Osteoblast (primary cell): ENCODE data around the gene LYRM7. TPM values are rescaled to one million over a fixed set of nuclear protein-coding genes. Genes with fewer than 3 reads are reported as not detected.

Source experiments
- DNase-seq: peaks from one replicate; pipeline ENCODE4 v3.0.0; 2011; ENCODE audit warnings: low spot score, mixed read lengths; ENCODE audit not compliant: insufficient read length; ENCODE audit errors: missing footprints
- H2AFZ ChIP-seq: 2 replicates; pipeline ENCODE4 v1.6.0; 2011; ENCODE audit warnings: mild to moderate bottlenecking, low read length
- H3K27ac ChIP-seq: 2 replicates; pipeline ENCODE4 v1.5.1; 2011; ENCODE audit warnings: mild to moderate bottlenecking, low read depth, low read length, moderate library complexity
- H3K27me3 ChIP-seq: 2 replicates; pipeline ENCODE4 v1.6.0; 2012; ENCODE audit warnings: mild to moderate bottlenecking, control low read depth, inconsistent platforms, low read length, moderate library complexity; ENCODE audit not compliant: insufficient read depth
- H3K36me3 ChIP-seq: 2 replicates; pipeline ENCODE4 v1.5.1; 2011; ENCODE audit warnings: mild to moderate bottlenecking, low read length, control low read depth, moderate library complexity; ENCODE audit not compliant: insufficient read depth
- H3K4me1 ChIP-seq: 2 replicates; pipeline ENCODE4 v1.5.1; 2011; ENCODE audit warnings: mild to moderate bottlenecking, low read length, control low read depth, moderate library complexity; ENCODE audit not compliant: insufficient read depth
- H3K4me2 ChIP-seq: 2 replicates; pipeline ENCODE4 v1.6.0; 2011; ENCODE audit warnings: mild to moderate bottlenecking, low read length; ENCODE audit not compliant: insufficient read depth
- H3K4me3 ChIP-seq: fragments of 200-600 bp; sonication (generic); 3 replicates; pipeline ENCODE4 v1.5.1; 2012; ENCODE audit warnings: mild to moderate bottlenecking, low read length, inconsistent platforms; ENCODE audit not compliant: insufficient read depth
- H3K79me2 ChIP-seq: 2 replicates; pipeline ENCODE4 v1.6.0; 2012; ENCODE audit warnings: mild to moderate bottlenecking, low read length, control low read depth, inconsistent platforms; ENCODE audit not compliant: insufficient read depth
- H3K9me3 ChIP-seq: 2 replicates; pipeline ENCODE4 v1.5.1; 2011; ENCODE audit warnings: low read depth, low read length, control low read depth
- H4K20me1 ChIP-seq: 2 replicates; pipeline ENCODE4 v1.6.0; 2012; ENCODE audit warnings: mild to moderate bottlenecking, low read length, control low read depth; ENCODE audit not compliant: insufficient read depth
- CTCF ChIP-seq: IDR thresholded peaks from 2 replicates; pipeline ENCODE4 v1.5.1; 2011; ENCODE audit warnings: mild to moderate bottlenecking, low read depth, low read length, moderate library complexity; ENCODE audit errors: extremely low read depth
- total RNA-seq: library from RNA; depleted of rRNA; stranded (reverse); fragments of >200 nt; gene quantifications from 2 replicates; pipeline ENCODE4 v1.2.3, GENCODE V29; 2012

The LYRM7 gene
- total RNA-seq, 1 donor: 4.7 TPM

- Histone ChIP-seq H3K27ac (no peak overlapping the region), H3K79me2 (no peaks in the 10 kb centered on the region), H4K20me1 (no peaks in the 10 kb centered on the region), H3K4me2 (no peak overlapping the region), H3K36me3 (no peaks in the 10 kb centered on the region), H3K4me1 (peaks cover 3% of the 10 kb centered on the region), H3K9me3 (no peaks in the 10 kb centered on the region), H3K27me3 (no peaks in the 10 kb centered on the region), H3K4me3 (no peak overlapping the region), H2AFZ (no peak overlapping the region)
- TF ChIP-seq CTCF: no peak
- DNase-seq: no peak
These were observed 84.0 kb downstream of the LYRM7 start for GRCh38 chr5:131254741-131255140.

Other genes starting within 250 kb of the LYRM7 start
- gene HINT1, start 5.7 kb upstream of the LYRM7 start, total RNA-seq: 134 and 158 TPM in 2 replicates
- 22.8 and 24.8 TPM in 2 replicates for gene CDC42SE2, start 93.1 kb downstream of the LYRM7 start, total RNA-seq